SK-N-SH treated with all-trans-retinoic acid at 6 μM for 48 hours (cell line): ENCODE results near the gene NEURL1.

Experiments
- ARNTL ChIP-seq: fragments of 450-650 bp; formaldehyde crosslinking; IDR thresholded peaks from 2 replicates; pipeline ENCODE4 v1.5.0; 2020; ENCODE audit warnings: low read depth, mild to moderate bottlenecking, moderate library complexity, borderline replicate concordance
- TCF4 ChIP-seq: fragments of 250-450 bp; sonication (Bioruptor Pico); IDR thresholded peaks from 2 replicates; pipeline ENCODE4 v1.8.0; 2021; ENCODE audit warnings: mild to moderate bottlenecking, moderate library complexity, borderline replicate concordance
- ZNF565 ChIP-seq: fragments of 450-650 bp; formaldehyde crosslinking; conservative IDR thresholded peaks from 2 replicates; pipeline ENCODE4 v1.5.0; 2020; ENCODE audit warnings: low read depth, mild to moderate bottlenecking, moderate library complexity
- TF ChIP-seq, protein P1 (sequence below): fragments of 250-450 bp; sonication (Bioruptor Pico); IDR thresholded peaks from 2 replicates; pipeline ENCODE4 v1.8.0; 2021; ENCODE audit warnings: low read depth, mild to moderate bottlenecking, moderate library complexity, borderline replicate concordance

DNA sequence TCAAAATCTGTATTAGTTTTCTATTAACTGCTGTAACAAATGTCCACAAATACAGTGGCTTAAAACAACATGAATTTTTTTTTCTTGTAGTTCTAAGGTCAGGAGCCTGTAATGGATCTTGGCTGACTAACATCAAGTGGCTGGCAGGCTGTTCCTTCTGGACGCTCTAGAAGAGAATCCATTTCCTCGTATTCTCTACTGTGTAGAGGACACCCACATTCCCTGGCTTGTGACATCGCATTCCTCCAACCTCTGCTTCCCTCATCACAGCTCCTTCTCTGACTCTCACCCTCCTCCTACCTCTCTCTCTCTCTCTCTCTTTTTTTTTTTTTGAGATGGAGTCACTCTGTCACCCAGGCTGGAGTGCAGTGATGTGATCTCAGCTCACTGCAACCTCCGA lies 30.0 kb upstream of the NEURL1 start:
- no peak for TF ChIP-seq TCF4 (CRISPR knock-in tag)
- TF ChIP-seq ZNF565 (CRISPR knock-in tag), result no peak
- no peak for TF ChIP-seq ARNTL
- TF ChIP-seq, protein P1, sequence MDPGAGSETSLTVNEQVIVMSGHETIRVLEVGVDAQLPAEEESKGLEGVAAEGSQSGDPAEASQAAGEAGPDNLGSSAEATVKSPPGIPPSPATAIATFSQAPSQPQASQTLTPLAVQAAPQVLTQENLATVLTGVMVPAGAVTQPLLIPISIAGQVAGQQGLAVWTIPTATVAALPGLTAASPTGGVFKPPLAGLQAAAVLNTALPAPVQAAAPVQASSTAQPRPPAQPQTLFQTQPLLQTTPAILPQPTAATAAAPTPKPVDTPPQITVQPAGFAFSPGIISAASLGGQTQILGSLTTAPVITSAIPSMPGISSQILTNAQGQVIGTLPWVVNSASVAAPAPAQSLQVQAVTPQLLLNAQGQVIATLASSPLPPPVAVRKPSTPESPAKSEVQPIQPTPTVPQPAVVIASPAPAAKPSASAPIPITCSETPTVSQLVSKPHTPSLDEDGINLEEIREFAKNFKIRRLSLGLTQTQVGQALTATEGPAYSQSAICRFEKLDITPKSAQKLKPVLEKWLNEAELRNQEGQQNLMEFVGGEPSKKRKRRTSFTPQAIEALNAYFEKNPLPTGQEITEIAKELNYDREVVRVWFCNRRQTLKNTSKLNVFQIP, result no peak
